ENCODE measurements around the gene HIF1A. TPM values are rescaled to one million over a fixed set of nuclear protein-coding genes. Genes with fewer than 3 reads are reported as not detected.

The HIF1A gene
- total RNA-seq, 2 donors from 2014 or later: 114 to 305 TPM

DNA sequence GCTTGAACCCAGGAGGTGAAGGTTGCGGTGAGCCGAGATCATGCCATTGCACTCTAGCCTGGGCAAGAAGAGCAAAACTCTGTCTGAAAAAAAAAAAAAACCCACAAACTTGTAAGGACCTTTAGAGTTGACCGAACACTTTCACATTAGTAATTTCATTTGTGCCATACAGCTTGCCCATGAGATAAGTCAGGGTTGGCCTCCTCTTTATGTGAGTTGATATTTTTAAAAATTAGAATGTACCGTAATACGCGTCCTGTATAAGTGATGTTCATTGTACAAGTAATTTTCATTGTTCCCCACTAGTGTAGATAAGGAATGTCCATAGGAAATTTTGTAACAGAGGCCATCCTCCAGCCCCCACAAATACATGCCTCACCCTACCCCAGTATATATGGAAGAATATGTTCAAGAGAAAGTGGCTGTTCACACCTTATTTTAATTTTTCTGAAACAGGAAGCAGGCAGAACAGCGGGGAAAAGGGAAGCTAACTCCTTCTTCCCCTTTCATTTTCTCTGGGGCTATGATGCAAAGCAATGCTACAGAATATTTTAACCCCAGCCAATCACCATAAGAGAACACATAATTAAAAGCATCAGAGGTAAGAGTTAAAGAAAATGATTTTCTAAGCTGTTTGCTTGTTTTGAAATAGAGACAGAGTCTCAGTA is 31.9 kb upstream of the HIF1A start:
- DNase-seq (ENCODE audit: low spot score): no peak
- H3K4me3 ChIP-seq: no peak overlapping the region
- TF ChIP-seq, protein P1, sequence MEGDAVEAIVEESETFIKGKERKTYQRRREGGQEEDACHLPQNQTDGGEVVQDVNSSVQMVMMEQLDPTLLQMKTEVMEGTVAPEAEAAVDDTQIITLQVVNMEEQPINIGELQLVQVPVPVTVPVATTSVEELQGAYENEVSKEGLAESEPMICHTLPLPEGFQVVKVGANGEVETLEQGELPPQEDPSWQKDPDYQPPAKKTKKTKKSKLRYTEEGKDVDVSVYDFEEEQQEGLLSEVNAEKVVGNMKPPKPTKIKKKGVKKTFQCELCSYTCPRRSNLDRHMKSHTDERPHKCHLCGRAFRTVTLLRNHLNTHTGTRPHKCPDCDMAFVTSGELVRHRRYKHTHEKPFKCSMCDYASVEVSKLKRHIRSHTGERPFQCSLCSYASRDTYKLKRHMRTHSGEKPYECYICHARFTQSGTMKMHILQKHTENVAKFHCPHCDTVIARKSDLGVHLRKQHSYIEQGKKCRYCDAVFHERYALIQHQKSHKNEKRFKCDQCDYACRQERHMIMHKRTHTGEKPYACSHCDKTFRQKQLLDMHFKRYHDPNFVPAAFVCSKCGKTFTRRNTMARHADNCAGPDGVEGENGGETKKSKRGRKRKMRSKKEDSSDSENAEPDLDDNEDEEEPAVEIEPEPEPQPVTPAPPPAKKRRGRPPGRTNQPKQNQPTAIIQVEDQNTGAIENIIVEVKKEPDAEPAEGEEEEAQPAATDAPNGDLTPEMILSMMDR (IDR thresholded peaks at IDR 0.05): no peak
- H3K36me3 ChIP-seq: no peaks in the 10 kb centered on the region
- no peaks in the 10 kb centered on the region for H3K9me3 ChIP-seq
- no peak for ATAC-seq (ENCODE audit: insufficient number of reproducible peaks, low FRiP score, low read depth)
- peaks cover 22 to 28% of the 10 kb centered on the region in 2 donors for H3K4me1 ChIP-seq (ENCODE audit: control insufficient read depth in 1 of 2, low read depth in 2 of 2)
- no peaks in the 10 kb centered on the region for H3K27me3 ChIP-seq (replicated peaks; ENCODE audit: insufficient read depth)
- peak overlapping the region in 1 of 2 donors; percentile 26 for H3K27ac ChIP-seq

GRCh38 chr14:61668282-61668681 is 27.0 kb upstream of the HIF1A start:
- Histone ChIP-seq H3K36me3 (no peaks in the 10 kb centered on the region), H3K9me3 (no peaks in the 10 kb centered on the region), H3K4me3 (no peak overlapping the region), H3K27me3 (replicated peaks; ENCODE audit: insufficient read depth) (no peaks in the 10 kb centered on the region), H3K27ac (no peak overlapping the region), H3K4me1 (ENCODE audit: control insufficient read depth in 1 of 2, low read depth in 2 of 2) (no peaks in the 10 kb centered on the region)
- DNase-seq (ENCODE audit: low spot score) (no peak), ATAC-seq (ENCODE audit: insufficient number of reproducible peaks, low FRiP score, low read depth) (no peak)
- TF ChIP-seq, protein P1 (IDR thresholded peaks at IDR 0.05): no peak

- H3K27ac ChIP-seq: no peak overlapping the region
- H3K36me3 ChIP-seq: no peaks in the 10 kb centered on the region
- H3K27me3 ChIP-seq (replicated peaks; ENCODE audit: insufficient read depth): no peaks in the 10 kb centered on the region
- no peaks in the 10 kb centered on the region for H3K9me3 ChIP-seq
- TF ChIP-seq, protein P1 (IDR thresholded peaks at IDR 0.05): no peak
- DNase-seq (ENCODE audit: low spot score) (no peak), ATAC-seq (ENCODE audit: insufficient number of reproducible peaks, low FRiP score, low read depth) (no peak)
- no peaks in the 10 kb centered on the region for H3K4me1 ChIP-seq (ENCODE audit: control insufficient read depth in 1 of 2, low read depth in 2 of 2)
- H3K4me3 ChIP-seq: no peak overlapping the region
These were observed 24.7 kb upstream of the HIF1A start for GRCh38 chr14:61670576-61670975.

DNA sequence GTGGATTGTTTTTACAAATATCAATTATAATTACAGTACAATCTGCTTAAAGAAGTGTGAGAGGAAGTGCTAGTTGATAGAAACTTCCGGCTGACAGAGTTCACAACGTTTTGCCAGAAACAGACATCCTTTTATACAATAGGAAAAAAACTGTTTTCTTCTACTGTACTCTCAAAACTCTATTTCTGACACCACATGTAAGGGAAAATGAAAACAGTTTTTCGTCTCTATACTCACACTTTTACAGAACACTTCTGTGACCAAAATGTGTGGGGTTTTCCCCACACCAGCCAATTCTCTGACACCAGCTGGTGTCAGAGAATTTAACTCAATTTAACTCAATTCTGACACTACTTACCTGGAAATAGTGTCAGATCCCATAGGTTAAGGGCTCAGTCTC is 24.2 kb upstream of the HIF1A start:
- Histone ChIP-seq H3K4me1 (ENCODE audit: control insufficient read depth in 1 of 2, low read depth in 2 of 2) (no peaks in the 10 kb centered on the region), H3K4me3 (no peak overlapping the region), H3K27me3 (replicated peaks; ENCODE audit: insufficient read depth) (no peaks in the 10 kb centered on the region), H3K36me3 (no peaks in the 10 kb centered on the region), H3K27ac (no peak overlapping the region), H3K9me3 (no peaks in the 10 kb centered on the region)
- TF ChIP-seq, protein P1 (IDR thresholded peaks at IDR 0.05): no peak
- DNase-seq (ENCODE audit: low spot score) (no peak), ATAC-seq (ENCODE audit: insufficient number of reproducible peaks, low FRiP score, low read depth) (no peak)

GRCh38 chr14:61672796-61673195 is 22.5 kb upstream of the HIF1A start:
- DNase-seq (ENCODE audit: low spot score) (no peak), ATAC-seq (ENCODE audit: insufficient number of reproducible peaks, low FRiP score, low read depth) (no peak)
- no peaks in the 10 kb centered on the region for H3K27me3 ChIP-seq (replicated peaks; ENCODE audit: insufficient read depth)
- H3K27ac ChIP-seq: no peak overlapping the region
- H3K4me3 ChIP-seq: no peak overlapping the region
- no peaks in the 10 kb centered on the region for H3K9me3 ChIP-seq
- no peaks in the 10 kb centered on the region for H3K4me1 ChIP-seq (ENCODE audit: control insufficient read depth in 1 of 2, low read depth in 2 of 2)
- TF ChIP-seq, protein P1 (IDR thresholded peaks at IDR 0.05): no peak
- no peaks in the 10 kb centered on the region for H3K36me3 ChIP-seq

Data from thoracic aorta (tissue), 2 donors.